B cell (primary cell): Measurements from ENCODE around the gene TM9SF4. TPM values are rescaled to one million over a fixed set of nuclear protein-coding genes. Genes with fewer than 3 reads are reported as not detected.

Source experiments
- ATAC-seq: fragments of 200-7000 bp; cut with Tn5 transposase; one replicate; pipeline ENCODE4 v1.10.0; 2021; ENCODE audit warnings: low read depth, mild to moderate bottlenecking, moderate number of reproducible peaks, moderate library complexity
- CTCF ChIA-PET: fragments of 350-600 bp; sonication (Branson Sonifier 250); formaldehyde crosslinking; loops from one replicate; lab custom pipeline; 2021; ENCODE audit warnings: antibody characterized with exemption, inconsistent platforms; lab: Charles Lee
- POLR2A ChIA-PET: fragments of 350-600 bp; sonication (Branson Sonifier 250); formaldehyde crosslinking; loops from one replicate; lab custom pipeline; 2021; ENCODE audit warnings: antibody characterized with exemption; lab: Charles Lee
- DNase-seq: peaks from one replicate; pipeline ENCODE4 v3.0.0; 2013
- H2AFZ ChIP-seq: 2 replicates; pipeline ENCODE4 v1.6.1; 2012; ENCODE audit warnings: mild to moderate bottlenecking, low read depth, low read length; ENCODE audit not compliant: insufficient read depth, poor library complexity, severe bottlenecking
- H3K27ac ChIP-seq, 2 donors: 1 replicate in 1 of 2; 2 replicates in 1 of 2; pipeline ENCODE4 v1.5.1; 2012 to 2013; ENCODE audit warnings: low read length in 2 of 2, mild to moderate bottlenecking in 2 of 2, moderate library complexity in 1 of 2
- H3K27me3 ChIP-seq, 4 experiments: fragments of 200-600 bp in 1 of 4; sonication (generic) in 1 of 4; replicated peaks in 1 of 4; 1 replicate in 2 of 4; 2 replicates in 2 of 4; pipeline versions ENCODE4 v1.6.1 to v1.7.0; 2013 to 2016; ENCODE audit warnings: low read length in 3 of 4, mild to moderate bottlenecking in 2 of 4, mixed read lengths in 1 of 4, moderate library complexity in 1 of 4; ENCODE audit not compliant: insufficient read depth in 4 of 4, control insufficient read depth in 3 of 4; ENCODE audit errors: control extremely low read depth in 1 of 4
- H3K36me3 ChIP-seq, 2 experiments: replicated peaks in 1 of 2; 1 replicate in 1 of 2; 2 replicates in 1 of 2; pipeline versions ENCODE4 v1.6.1 to v1.7.1; 2013; ENCODE audit warnings: low read length in 1 of 2; ENCODE audit not compliant: insufficient read depth in 2 of 2, control insufficient read depth in 1 of 2; ENCODE audit errors: control extremely low read depth in 1 of 2, extremely low read depth in 1 of 2
- H3K4me1 ChIP-seq, 2 donors: fragments of 200-600 bp in 1 of 2; sonication (generic) in 1 of 2; 1 replicate in 1 of 2; 2 replicates in 1 of 2; pipeline versions ENCODE4 v1.5.1 to v1.6.1; 2013 to 2017; ENCODE audit warnings: low read length in 2 of 2; ENCODE audit not compliant: control insufficient read depth in 2 of 2, insufficient read depth in 2 of 2
- H3K4me2 ChIP-seq: replicated peaks from 2 replicates; pipeline ENCODE3; 2012; ENCODE audit warnings: mild to moderate bottlenecking, low read depth, low read length; ENCODE audit not compliant: poor library complexity, severe bottlenecking
- H3K4me3 ChIP-seq, 5 experiments: fragments of 200-600 bp in 1 of 5; sonication (generic) in 1 of 5; 1 replicate in 3 of 5; 2 replicates in 2 of 5; pipeline versions ENCODE4 v1.5.1 to v1.7.0; 2011 to 2016; ENCODE audit warnings: low read length in 4 of 5, mild to moderate bottlenecking in 4 of 5, low read depth in 2 of 5, control low read depth in 1 of 5, moderate library complexity in 1 of 5; ENCODE audit not compliant: insufficient read depth in 1 of 5; ENCODE audit errors: control extremely low read depth in 1 of 5, extremely low read depth in 1 of 5
- H3K79me2 ChIP-seq: fragments of 200-600 bp; sonication (generic); one replicate; pipeline ENCODE4 v1.6.0; 2016; ENCODE audit warnings: low read length; ENCODE audit not compliant: control insufficient read depth, insufficient read depth
- H3K9ac ChIP-seq: fragments of 200-600 bp; sonication (generic); 2 replicates; pipeline ENCODE4 v1.6.1; 2017; ENCODE audit warnings: mild to moderate bottlenecking, low read length, moderate library complexity
- H3K9me3 ChIP-seq, 3 donors: one replicate each; pipeline versions ENCODE4 v1.6.1 to v1.7.1; 2013; ENCODE audit warnings: low read length in 2 of 3; ENCODE audit not compliant: control insufficient read depth in 2 of 3, insufficient read depth in 1 of 3; ENCODE audit errors: control extremely low read depth in 1 of 3
- H4K20me1 ChIP-seq: 2 replicates; pipeline ENCODE4 v1.6.0; 2012; ENCODE audit warnings: mild to moderate bottlenecking, low read length; ENCODE audit not compliant: insufficient read depth, control insufficient read depth, poor library complexity, severe bottlenecking
- H3K27ac Mint-ChIP-seq: one replicate; pipeline ENCODE4 v1.8.0; 2021; ENCODE audit warnings: mixed read lengths
- H3K27me3 Mint-ChIP-seq: one replicate; pipeline ENCODE4 v1.8.0; 2021; ENCODE audit warnings: mixed read lengths
- H3K4me1 Mint-ChIP-seq: one replicate; pipeline ENCODE4 v1.8.0; 2021; ENCODE audit warnings: mixed read lengths
- H3K4me3 Mint-ChIP-seq: one replicate; pipeline ENCODE4 v1.8.0; 2021; ENCODE audit warnings: mixed read lengths
- H3K9me3 Mint-ChIP-seq: one replicate; pipeline ENCODE4 v1.8.0; 2022; ENCODE audit warnings: mixed read lengths; ENCODE audit not compliant: insufficient read depth
- CTCF ChIP-seq: fragments of 200-600 bp; IDR thresholded peaks from one replicate; pipeline ENCODE4 v1.8.0; 2022; ENCODE audit warnings: antibody characterized with exemption, mild to moderate bottlenecking
- EZH2 ChIP-seq: IDR thresholded peaks from 2 replicates; pipeline ENCODE4 v1.6.1; 2012; ENCODE audit warnings: borderline replicate concordance, low read depth, mild to moderate bottlenecking, moderate library complexity, low read length; ENCODE audit not compliant: insufficient read depth, poor library complexity, severe bottlenecking
- WGBS: methylation state at CpG from one replicate; pipeline ENCODE4 v1.1.5; 2013; ENCODE audit warnings: missing lambda C conversion rate; ENCODE audit not compliant: insufficient coverage; 5-methylcytosine and 5-hydroxymethylcytosine counted together
- intact Hi-C: fragments of 100-400 bp; cut with micrococcal nuclease; formaldehyde crosslinking; loops from one replicate; pipeline ENCODE4 v1.10.0; 2022
- polyA plus RNA-seq: library from polyadenylated mRNA; depleted of rRNA; stranded (reverse); fragments of >200 nt; gene quantifications from 2 replicates; pipeline ENCODE4 v1.2.3, GENCODE V29; 2012
- total RNA-seq, 2 donors: library from RNA; stranded (reverse); fragments of 120-200 nt in 1 of 2; gene quantifications; 1 replicate in 1 of 2; 2 replicates in 1 of 2; pipeline versions ENCODE4 v1.2.3 to v1.2.4, GENCODE V29; 2013 to 2022

The TM9SF4 gene
- total and polyA plus RNA-seq, 2 donors (not counting 1 experiment from before 2014, with no cell fraction given), result 23.5 to 53.8 TPM

GRCh38 chr20:32111156-32111686, 1.7 kb downstream of the TM9SF4 start:
- ChIA-PET POLR2A (no interaction called here), CTCF (interaction anchor here (1.1 kb wide), 1 partner anchor 259 kb away, joined by 3 read pairs; no protein-coding TSS in a partner anchor)
- Histone ChIP-seq H3K4me2 (no peak overlapping the region), H2AFZ (no peak overlapping the region), H3K4me1 (peaks cover 8 to 9% of the 10 kb centered on the region in 2 donors), H3K9ac (no peak overlapping the region), H3K36me3 (peaks cover 0 to 2% of the 10 kb centered on the region in 2 experiments), H4K20me1 (peaks cover 33% of the 10 kb centered on the region), H3K27ac (no peak overlapping the region), H3K9me3 (no peaks in the 10 kb centered on the region), H3K27me3 (no peaks in the 10 kb centered on the region), H3K4me3 (no peak overlapping the region), H3K79me2 (peaks cover 68% of the 10 kb centered on the region)
- intact Hi-C loops, result no loop called here
- peak overlapping the region; percentile 99 for H3K4me3 Mint-ChIP-seq
- peaks cover 45% of the 10 kb centered on the region for H3K4me1 Mint-ChIP-seq
- ATAC-seq, result no peak
- no peaks in the 10 kb centered on the region for H3K27me3 Mint-ChIP-seq
- TF ChIP-seq CTCF, result no peak
- TF ChIP-seq EZH2, result no peak
- peak overlapping the region; percentile 99 for H3K27ac Mint-ChIP-seq
- 83% methylated on average over 1 of the region's 3 CpGs for WGBS
- no peak for DNase-seq
- H3K9me3 Mint-ChIP-seq, result no peaks in the 10 kb centered on the region

GRCh38 chr20:32111753-32112152, 2.2 kb downstream of the TM9SF4 start:
- CTCF ChIA-PET, result no interaction called here
- Histone ChIP-seq H3K4me3 (no peak overlapping the region), H4K20me1 (peaks cover 39% of the 10 kb centered on the region), H2AFZ (no peak overlapping the region), H3K4me1 (peaks cover 8 to 9% of the 10 kb centered on the region in 2 donors), H3K27me3 (no peaks in the 10 kb centered on the region), H3K9me3 (no peaks in the 10 kb centered on the region), H3K79me2 (peaks cover 74% of the 10 kb centered on the region), H3K36me3 (peaks cover 0 to 2% of the 10 kb centered on the region in 2 experiments), H3K9ac (no peak overlapping the region), H3K27ac (no peak overlapping the region), H3K4me2 (no peak overlapping the region)
- intact Hi-C loops, result no loop called here
- 98% methylated on average over 3 of the region's 3 CpGs for WGBS
- peak overlapping the region; percentile 13 for H3K4me3 Mint-ChIP-seq
- ATAC-seq, result no peak
- H3K9me3 Mint-ChIP-seq, result no peaks in the 10 kb centered on the region
- no peak overlapping the region for H3K27ac Mint-ChIP-seq
- peaks cover 50% of the 10 kb centered on the region for H3K4me1 Mint-ChIP-seq
- DNase-seq, result no peak
- POLR2A ChIA-PET, result no interaction called here
- no peaks in the 10 kb centered on the region for H3K27me3 Mint-ChIP-seq
- no peak for TF ChIP-seq CTCF
- TF ChIP-seq EZH2, result no peak
